ENCODE measurements around the gene PRKAG2. TPM values are rescaled to one million over a fixed set of nuclear protein-coding genes. Genes with fewer than 3 reads are reported as not detected.

PRKAG2 gene
- total and polyA plus RNA-seq, 4 donors, result 17.5 to 33.3 (median 23.9) TPM

DNA sequence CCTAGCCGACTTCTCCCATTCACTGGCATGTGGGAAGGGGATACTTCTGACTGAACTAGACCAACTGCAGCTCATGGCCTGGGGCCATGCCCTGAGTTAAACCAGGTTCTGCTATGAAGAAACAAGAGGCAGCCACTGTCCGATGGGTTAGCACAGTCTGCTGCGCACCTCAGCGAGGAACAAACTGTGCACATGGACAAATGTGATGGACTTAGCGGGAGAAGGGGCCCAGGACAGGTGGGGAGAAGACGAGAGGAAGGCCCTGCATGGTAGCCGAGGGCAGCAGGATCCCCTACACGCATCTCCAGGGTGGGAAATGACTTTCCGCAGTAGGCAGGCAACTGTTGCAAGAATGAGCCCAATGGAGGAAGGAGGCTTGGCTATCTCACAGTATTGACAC lies 115.0 kb downstream of the PRKAG2 start:
- TF ChIP-seq CTCF (IDR thresholded peaks at IDR 0.05; ENCODE audit: control extremely low read depth, extremely low read depth), result no peak
- DNase-seq (no peak), ATAC-seq (ENCODE audit: insufficient read depth, low FRiP score) (no peak)
- H3K36me3 ChIP-seq (ENCODE audit: control insufficient read depth in 4 of 4, insufficient read depth in 4 of 4, low read length in 4 of 4), result no peaks in the 10 kb centered on the region
- WGBS, 2 donors, result 95 to 97% methylated on average over 9 of the region's 9 CpGs
- peaks cover 0 to 4% (median 0%) of the 10 kb centered on the region in 5 donors for H3K4me1 ChIP-seq (ENCODE audit: control insufficient read depth in 5 of 5, insufficient read depth in 5 of 5, low read length in 5 of 5)
- no peak overlapping the region for H3K27ac ChIP-seq (ENCODE audit: low read depth in 1 of 2, low read length in 1 of 2)
- H3K4me3 ChIP-seq, result no peak overlapping the region
- no peaks in the 10 kb centered on the region for H3K9me3 ChIP-seq (ENCODE audit: control insufficient read depth in 4 of 4, insufficient read depth in 3 of 4, low read length in 3 of 4)
- no peak overlapping the region for H3K9ac ChIP-seq (ENCODE audit: insufficient read depth in 1 of 2, low read length in 2 of 2)
- peaks cover 0 to 4% (median 0%) of the 10 kb centered on the region in 3 donors for H3K27me3 ChIP-seq (ENCODE audit: control insufficient read depth in 3 of 3, insufficient read depth in 3 of 3, low read length in 2 of 3)

DNA sequence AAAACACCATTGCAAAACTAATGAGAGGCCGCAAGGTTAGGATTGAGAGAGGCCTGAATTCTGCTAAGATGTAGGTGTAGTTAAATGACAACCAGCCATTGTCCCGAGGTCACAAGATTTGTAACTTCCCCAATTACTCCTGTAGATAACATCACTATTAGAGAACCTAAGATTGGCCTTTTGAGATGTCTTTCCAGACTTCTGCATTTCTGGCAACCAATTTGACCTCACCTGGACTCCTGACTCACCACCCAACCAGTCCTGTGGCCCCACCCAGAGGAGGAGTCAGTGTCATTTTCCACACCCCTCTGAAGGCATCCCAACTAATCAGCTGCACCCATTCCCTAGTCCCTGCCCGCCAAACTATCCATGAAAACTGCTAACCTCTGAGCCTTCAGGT lies 115.7 kb downstream of the PRKAG2 start:
- Histone ChIP-seq H3K36me3 (ENCODE audit: control insufficient read depth in 4 of 4, insufficient read depth in 4 of 4, low read length in 4 of 4) (no peaks in the 10 kb centered on the region), H3K27me3 (ENCODE audit: control insufficient read depth in 3 of 3, insufficient read depth in 3 of 3, low read length in 2 of 3) (peaks cover 0 to 4% (median 0%) of the 10 kb centered on the region in 3 donors), H3K4me3 (no peak overlapping the region), H3K4me1 (ENCODE audit: control insufficient read depth in 5 of 5, insufficient read depth in 5 of 5, low read length in 5 of 5) (peaks cover 0 to 5% (median 0%) of the 10 kb centered on the region in 5 donors), H3K27ac (ENCODE audit: low read depth in 1 of 2, low read length in 1 of 2) (no peak overlapping the region), H3K9me3 (ENCODE audit: control insufficient read depth in 4 of 4, insufficient read depth in 3 of 4, low read length in 3 of 4) (no peaks in the 10 kb centered on the region), H3K9ac (ENCODE audit: insufficient read depth in 1 of 2, low read length in 2 of 2) (no peak overlapping the region)
- DNase-seq (no peak), ATAC-seq (ENCODE audit: insufficient read depth, low FRiP score) (no peak)
- 66 to 80% methylated on average over 3 of the region's 3 CpGs for WGBS, 2 donors
- TF ChIP-seq CTCF (IDR thresholded peaks at IDR 0.05; ENCODE audit: control extremely low read depth, extremely low read depth), result no peak

DNA sequence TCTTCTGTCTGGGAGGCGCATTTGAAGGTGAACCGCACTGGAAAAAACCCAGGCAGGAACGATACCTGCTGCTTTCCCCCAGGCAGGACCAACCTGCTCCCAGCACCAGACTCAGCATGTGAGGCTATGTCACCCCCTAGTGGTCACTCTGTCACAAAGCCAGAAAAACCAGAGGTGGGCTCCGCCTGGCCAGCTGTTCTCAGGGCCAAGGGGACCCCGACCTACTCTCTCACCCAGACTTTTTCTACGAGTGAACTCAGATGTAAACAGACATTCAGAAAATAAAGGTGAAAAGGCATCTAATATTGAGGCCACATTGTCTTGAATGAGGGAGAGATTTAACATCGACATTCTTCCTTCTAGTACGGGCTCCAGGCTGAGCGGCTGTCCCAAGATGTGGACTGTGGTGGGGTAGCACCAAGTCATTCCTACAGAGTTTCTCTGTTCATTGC lies 117.3 kb downstream of the PRKAG2 start:
- Histone ChIP-seq H3K27me3 (ENCODE audit: control insufficient read depth in 3 of 3, insufficient read depth in 3 of 3, low read length in 2 of 3) (peaks cover 0 to 4% (median 0%) of the 10 kb centered on the region in 3 donors), H3K4me1 (ENCODE audit: control insufficient read depth in 5 of 5, insufficient read depth in 5 of 5, low read length in 5 of 5) (peaks cover 0 to 13% (median 0%) of the 10 kb centered on the region in 5 donors), H3K9ac (ENCODE audit: insufficient read depth in 1 of 2, low read length in 2 of 2) (no peak overlapping the region), H3K27ac (ENCODE audit: low read depth in 1 of 2, low read length in 1 of 2) (no peak overlapping the region), H3K4me3 (no peak overlapping the region), H3K36me3 (ENCODE audit: control insufficient read depth in 4 of 4, insufficient read depth in 4 of 4, low read length in 4 of 4) (no peaks in the 10 kb centered on the region), H3K9me3 (ENCODE audit: control insufficient read depth in 4 of 4, insufficient read depth in 3 of 4, low read length in 3 of 4) (no peaks in the 10 kb centered on the region)
- WGBS, 2 donors, result 51 to 54% methylated on average over 9 of the region's 9 CpGs
- DNase-seq (peak; percentile 65 to 73 (median 68)), ATAC-seq (ENCODE audit: insufficient read depth, low FRiP score) (no peak)
- peak; percentile 74 for TF ChIP-seq CTCF (IDR thresholded peaks at IDR 0.05; ENCODE audit: control extremely low read depth, extremely low read depth)
